ENCODE measurements around the gene RABIF.

The RABIF gene

DNA sequence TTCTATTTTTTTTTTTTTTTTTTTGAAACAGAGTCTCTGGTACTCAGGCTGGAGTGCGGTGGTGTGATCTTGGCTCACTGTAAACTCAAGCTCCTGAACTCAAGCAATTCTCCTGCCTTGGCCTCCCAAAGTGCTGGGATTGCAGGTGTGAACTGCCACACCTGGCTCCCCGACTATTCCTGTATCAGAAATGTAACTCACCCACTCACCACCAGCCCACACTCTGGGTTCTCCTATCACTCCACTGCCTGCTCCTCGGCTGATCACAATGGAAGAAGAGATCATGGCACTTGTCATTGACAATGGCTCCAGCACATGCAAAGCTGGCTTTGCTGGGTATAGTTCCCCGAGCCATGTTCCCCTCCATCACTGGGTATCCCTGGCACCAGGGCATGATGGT is 15.9 kb downstream of the RABIF start:
- no peak for DNase-seq (ENCODE audit: low read depth)

DNA sequence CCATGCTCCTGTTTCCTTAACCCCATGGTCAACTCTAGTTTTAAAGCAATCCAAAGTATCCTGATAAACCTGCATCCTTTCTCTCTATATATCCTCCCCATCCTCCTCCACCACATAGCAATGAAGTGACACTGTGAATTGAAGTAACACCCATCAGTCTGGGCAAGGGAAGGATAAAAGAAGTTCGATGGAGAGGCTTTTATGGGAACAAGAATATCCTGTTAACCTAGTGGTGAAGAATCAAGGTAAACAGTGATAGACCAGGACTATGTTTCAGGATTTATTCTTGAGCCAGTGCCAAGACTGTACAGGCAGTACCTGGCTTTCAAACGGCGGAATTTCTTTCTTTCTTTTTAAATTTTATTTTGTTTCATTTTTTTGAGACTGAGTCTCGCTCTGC is 17.6 kb downstream of the RABIF start:
- no peak for DNase-seq (ENCODE audit: low read depth)

DNA sequence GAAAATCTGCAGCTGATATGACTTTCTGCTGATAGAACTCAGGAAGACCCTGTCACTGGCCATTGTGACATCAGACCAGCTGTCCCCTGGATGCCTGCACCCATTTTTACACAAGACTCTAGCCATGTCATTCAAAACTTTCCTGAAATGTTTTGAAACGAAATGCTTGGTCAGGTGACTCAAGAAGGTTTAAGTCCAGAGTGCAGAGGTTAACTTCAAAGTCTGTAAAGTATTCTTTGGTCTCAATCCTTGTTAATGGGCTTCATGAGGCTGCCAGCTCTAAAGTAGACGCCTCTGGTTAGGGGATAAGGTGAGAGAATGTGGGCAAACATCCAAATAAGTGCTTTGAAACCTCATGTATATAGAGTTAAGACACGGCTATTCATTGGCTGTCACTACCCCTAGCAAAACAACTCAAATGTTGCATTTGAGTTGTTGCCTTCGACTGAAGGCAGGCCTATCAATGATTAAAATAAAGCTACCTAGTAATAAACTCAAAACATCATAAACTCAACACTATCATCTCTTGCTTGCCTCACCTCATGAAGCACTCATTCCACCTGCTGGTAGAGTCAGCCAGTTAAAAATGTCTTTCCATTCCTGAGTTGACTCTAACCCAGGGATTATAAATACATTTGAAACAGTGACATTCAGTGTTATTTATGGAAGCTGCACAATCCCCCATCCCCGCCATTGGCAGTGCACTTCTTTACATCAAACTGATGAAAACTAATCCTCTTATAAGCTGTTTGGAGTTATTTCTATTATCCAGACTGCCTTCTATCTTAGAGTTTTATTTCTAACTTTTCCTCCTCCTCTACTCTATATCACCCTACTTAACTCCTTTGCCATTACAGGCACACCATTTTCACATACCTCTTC is 26.0 kb downstream of the RABIF start:
- DNase-seq (ENCODE audit: low read depth), result no peak

DNA sequence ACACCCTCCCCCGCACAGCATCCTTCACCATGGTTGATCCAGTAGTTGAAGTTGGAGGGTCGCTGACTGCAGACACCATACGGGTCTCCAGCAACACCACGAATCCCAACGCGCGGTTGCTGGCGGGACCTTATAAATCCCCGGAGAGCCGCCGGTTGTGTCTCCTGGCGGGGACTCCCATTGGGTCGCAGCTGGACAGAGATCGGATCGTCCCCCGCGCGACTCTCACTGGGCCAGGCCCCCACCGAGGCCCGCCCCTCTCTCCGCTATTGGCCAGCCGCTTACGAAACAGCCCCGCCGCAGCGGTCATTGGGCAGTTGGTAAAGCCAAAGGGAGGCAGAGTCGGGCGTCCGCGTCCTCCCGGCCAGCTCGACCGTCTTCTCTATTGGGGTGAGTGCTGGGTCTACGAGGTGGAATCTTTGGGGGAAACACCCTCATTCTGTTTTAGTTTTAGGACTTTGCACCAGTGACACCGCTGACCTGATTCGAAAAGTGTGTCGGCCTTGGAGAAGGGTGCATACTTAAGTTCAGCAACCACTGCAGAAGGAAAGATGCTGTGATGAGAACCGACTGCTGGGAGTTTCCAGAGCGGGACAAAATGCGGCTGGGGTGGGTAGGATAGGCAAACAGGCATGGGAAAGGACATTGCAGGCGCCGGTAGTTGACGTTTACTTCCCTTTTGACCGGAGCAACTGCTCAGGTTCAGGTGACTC is 27.4 kb downstream of the RABIF start:
- peak; percentile 8 for DNase-seq (ENCODE audit: low read depth)

DNA sequence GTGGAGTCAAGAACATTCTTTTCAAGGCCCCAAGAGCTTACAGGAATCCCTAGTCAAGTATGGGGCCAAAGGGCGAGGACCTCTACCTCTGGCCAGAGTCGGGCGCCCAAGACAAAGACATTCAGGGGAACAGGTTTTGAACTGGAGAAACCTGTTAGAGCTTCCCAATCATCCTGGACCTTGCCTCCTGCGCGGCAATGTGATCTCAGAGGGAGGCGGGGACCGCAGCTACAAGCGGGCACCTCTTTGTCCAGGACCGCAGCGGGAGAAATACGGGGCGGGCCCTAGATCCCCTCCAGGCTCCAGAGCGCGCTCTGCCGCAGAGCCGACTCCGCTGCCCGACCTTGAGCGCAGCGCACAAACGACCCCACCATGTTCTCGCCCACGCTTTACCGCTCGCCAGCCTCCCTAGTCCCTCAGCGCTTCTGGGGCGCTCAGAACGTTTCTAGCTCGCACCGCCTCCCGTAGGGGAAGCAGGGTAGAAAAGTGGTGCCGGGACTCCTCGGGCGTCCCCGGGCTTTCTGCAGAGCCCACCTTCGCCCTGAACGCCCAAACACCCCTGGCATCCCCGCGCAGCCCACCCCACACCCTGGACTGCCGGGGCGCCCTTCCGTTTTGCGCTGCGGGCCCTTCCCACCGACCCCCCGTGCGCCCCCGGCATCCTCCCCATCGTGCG is 28.1 kb downstream of the RABIF start:
- DNase-seq (ENCODE audit: low read depth), result peak; percentile 6

DNA sequence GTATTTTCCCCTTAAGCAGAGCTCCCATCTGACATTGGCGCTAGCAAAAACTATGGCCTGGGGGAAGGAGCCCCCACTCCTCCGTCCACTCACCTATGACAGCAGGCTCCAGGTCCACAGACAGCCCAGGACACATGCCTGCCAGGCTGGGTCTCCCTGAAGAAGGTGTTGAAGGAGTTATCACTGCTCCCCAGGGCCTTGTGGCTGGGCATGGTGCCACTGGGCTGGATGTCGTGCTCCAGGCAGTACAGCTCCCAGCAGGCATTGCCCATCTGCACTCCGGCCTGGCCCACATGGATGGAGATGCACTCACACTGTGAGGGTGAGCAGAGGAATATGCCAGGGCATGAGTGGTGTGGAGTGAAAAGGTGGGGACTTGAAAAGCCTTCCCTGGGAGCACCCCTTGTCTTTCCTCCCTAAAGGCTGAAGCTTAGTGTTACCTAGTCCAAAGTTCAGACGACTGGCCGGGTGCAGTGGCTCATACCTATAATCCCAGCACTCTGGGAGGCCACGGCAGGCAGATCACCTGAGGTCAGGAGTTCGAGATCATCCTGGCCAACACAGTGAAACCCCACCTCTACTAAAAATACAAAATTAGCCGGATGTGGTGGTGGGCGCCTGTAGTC is 30.0 kb downstream of the RABIF start:
- no peak for DNase-seq (ENCODE audit: low read depth)

DNA sequence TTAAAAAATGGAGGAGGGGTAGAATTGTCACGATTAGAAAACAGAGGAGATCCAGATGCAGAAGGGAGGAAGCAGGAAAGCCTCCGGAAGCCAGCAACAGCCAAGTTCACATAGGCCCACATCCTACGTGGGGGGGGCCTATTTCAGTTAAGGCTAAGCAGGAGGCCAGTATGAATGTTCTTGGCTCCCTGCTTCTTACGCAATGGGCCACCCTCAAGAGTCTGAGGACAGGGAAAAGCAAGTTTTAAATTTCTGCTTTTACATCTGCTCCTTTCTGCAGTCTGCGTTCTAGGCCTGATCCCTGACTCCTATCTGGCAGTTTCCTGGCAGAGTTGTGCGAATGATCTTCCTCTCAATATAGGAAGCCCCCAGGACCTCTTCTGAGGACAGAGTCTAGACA is 30.6 kb downstream of the RABIF start:
- DNase-seq (ENCODE audit: low read depth), result no peak

DNA sequence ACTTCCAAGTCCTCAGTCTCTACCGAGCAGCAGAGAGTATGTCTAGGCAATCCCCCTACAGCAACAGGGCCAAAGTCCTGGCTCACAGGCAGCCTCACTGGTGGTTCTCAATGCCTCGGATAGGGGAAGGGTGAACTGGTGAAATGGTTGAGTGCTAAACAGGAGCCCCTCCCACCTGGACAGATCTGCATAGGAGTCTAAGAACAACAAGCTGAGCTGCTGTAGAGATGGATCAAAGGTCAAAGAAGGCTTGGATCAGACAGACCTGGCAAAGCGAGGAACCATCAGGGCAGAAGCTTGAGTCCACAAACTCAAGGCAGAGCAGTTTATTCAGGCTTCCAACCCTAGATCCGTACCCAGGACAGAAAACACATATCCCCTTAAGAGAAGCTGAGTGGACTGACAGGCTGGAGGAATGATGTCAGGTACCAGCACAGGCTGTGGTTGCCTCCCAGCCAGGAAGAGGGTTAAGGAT is 31.8 kb downstream of the RABIF start:
- DNase-seq (ENCODE audit: low read depth), result no peak

DNA sequence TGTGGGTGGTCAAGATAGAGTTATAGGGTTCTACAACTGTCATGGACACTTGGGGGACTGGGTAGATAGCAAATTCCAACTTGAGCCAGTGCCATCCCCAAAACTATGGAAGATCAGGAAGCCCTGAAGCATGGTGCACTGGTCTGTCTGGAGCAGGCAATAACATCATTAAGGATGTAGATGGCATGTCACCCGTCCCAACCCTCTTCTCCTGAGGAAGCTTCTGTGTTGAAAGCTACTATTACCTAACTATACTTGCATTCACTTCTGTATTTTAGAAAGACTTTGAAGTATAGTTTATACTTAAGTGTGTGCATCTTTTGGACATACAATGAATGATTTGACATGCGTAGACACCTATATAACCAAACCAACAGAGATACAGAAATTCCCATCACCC is 32.9 kb downstream of the RABIF start:
- no peak for DNase-seq (ENCODE audit: low read depth)

DNA sequence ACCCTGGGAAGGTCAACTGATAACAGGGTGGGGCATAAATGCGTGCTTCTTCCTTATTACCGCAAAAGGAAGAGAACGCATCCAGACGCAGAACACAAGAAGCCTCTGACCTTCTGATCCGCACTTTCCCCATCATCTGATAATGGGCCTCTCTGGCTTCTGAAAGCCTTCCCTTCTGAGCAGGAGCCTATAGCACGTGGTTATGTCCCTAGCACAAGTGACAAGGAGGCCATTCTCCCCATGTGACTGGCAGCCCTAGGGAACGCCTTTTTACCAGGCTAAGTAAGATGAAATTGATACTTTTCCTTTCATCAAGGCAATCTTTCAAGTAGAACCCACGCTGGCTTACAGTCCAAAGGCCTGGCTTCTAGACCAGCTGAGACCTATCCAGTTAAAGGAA is 34.2 kb downstream of the RABIF start:
- DNase-seq (ENCODE audit: low read depth), result no peak

DNA sequence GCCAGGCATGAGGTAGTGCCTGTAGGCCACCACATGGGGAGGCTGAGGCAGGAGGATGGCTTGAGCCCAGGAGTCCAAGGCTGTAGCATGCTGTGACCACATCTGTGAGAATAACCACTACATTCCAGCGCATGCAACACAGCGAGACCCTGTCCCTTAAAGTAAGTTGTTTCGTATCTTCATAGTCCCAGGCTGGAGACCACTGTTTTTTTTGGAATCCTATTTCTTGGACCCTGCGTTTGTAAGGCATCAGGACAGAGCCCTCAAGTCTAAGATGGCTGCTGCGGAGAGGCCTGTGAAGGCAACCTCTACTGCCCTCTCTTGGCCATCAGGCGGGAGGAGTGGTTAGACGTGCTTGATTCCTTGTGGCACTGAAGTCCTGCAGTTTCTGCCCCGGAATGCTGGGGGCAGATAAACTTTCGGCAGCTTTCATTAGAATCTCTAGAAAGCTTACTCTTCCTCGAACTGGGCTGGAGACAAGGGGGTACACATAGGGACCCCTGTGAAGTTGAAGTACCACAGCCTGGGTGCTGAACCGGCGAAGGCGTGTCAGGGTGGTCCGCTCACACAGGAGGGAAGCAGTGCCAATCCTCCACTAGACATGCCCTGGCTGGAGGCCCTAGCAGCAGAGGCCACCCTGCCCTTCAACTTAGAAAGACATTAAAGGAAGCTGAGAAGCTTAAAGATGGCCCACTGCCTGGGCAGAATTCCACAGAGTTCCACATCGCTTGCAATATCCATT is 36.6 kb downstream of the RABIF start:
- DNase-seq (ENCODE audit: low read depth), result peak; percentile 1

DNA sequence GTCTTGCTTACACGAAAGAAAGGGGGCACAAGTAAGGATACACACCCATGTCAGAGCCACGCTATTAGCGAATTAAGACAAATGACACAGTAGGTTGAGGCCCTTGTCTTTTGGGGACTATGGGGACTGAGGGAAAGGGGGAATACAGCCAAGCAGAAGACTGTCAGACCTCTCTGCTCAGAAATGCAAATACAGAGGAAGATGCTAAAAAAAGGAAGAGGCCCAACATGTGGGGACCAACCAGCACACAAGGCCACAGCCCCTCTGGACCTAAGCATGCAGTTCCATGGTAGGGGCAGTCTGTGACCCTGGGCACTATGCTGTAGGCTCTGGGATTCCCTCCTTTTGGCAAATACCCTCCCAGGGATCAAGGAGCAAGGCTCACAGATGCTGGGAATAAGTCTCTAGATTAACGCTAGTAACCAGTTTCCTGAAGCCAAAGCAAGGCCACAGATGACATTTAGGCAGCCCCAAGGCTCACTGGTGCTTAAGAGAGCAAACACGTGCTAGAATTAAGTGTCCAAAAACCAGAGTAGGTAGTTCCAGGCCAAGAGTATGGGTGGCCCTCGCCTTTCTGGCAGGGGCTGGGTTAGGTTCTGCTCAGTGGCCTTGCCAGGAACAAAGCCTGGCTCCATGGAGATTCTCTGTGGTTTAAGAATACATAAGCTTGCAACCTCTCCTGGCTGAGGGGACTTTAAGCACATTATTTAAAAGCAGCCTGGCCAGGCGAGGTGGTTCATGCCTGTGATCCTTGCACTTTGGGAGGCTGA is 38.2 kb downstream of the RABIF start:
- no peak for DNase-seq (ENCODE audit: low read depth)

DNA sequence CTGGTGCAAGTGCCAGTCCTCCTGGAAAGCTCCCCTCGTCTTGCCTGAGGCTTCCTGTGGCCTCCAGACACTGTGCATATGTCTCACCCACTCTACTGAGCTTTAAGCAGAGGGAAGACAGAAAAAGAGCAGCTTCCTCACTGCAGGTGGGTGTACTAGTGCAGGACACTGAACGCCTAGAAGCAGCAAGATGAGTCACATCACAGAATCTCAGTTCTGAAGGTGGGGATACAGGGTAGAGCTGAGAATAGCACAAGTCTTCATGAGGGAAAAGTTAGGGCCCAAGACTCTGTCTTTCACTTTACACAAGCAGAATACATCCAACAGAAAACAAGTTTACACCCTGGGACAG is 40.8 kb downstream of the RABIF start:
- no peak for DNase-seq (ENCODE audit: low read depth)

DNA sequence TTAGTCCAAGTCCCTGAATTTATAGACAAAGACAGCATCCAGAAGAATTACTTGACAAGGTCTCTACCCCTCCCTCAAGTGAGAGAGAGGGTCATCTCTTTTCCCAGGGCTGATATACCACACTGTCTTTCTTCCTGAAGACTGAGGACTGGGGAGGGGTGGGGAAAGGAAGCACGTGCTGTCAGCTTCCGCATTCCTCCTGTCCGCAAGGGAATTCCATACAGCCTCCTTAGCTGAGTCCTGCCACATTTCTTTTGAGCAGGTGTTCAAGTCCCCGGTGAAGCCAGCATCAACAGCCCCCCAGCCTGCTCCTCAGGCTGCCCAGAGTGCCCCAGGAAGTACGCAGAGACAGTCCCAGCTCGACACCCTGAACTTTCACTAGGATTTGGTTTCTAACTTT is 44.0 kb downstream of the RABIF start:
- DNase-seq (ENCODE audit: low read depth), result no peak

DNA sequence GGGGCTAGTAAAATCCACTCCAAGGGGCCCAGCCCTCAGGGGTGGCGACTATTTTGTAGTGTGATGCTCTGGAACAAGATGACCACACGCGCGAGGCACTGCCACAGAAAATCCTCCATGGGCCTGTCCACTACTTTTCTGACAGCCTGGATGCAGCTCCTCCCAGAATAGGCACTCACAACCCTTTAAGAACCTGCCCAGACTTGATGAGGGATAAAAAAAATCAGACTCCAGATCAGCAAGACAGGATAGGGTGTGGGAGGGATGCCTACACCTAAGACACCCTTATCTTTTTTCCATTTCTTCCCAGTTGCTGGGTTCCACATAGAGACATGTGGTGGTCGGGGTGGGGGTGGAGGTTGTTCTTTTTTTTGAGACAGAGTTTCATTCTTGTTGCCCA is 44.7 kb downstream of the RABIF start:
- no peak for DNase-seq (ENCODE audit: low read depth)

DNA sequence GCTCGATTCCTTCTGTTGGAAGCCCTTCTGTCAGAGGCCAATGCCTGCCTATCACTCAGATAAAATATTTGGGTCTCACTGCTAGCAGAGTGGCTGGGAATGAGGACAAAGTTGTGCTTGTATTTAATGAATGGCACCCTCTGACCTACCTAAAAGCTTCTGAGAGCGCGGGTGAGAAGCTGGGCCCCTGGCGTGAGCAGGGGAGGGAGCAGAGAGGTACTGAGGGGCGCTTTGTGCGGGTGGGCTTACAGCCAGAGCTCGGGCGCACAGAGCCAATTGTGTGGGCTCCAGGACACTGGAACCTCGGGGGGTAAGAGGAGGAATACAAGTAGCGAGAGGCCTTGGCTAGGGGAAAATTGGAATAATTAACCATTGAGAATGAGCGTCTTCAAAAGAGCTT is 45.9 kb downstream of the RABIF start:
- no peak for DNase-seq (ENCODE audit: low read depth)

DNA sequence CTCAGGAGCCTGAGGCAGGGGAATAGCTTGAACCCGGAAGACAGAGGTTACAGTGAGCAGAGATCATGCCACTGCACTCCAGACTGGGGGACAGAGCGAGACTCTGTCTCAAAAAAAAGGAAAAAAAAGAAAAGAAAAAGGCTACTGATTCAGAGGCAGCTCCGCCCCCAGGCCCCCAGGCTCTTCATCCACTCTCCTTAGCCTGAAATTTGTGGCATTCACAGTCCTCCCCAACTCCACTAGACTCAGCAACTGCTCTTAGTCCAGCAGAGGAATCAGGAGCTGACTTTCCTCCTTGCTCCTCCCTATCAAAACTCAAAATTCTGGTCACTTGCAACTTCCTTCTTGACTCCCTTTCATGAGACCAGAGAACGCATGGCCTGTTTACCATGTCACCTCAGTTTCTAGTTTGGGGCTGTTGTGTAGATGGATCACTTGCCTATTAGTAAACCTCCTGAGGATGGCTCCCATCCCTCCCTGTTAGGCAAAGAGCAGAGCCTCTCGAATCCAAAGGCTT is 51.1 kb downstream of the RABIF start:
- no peak for DNase-seq (ENCODE audit: low read depth)

DNA sequence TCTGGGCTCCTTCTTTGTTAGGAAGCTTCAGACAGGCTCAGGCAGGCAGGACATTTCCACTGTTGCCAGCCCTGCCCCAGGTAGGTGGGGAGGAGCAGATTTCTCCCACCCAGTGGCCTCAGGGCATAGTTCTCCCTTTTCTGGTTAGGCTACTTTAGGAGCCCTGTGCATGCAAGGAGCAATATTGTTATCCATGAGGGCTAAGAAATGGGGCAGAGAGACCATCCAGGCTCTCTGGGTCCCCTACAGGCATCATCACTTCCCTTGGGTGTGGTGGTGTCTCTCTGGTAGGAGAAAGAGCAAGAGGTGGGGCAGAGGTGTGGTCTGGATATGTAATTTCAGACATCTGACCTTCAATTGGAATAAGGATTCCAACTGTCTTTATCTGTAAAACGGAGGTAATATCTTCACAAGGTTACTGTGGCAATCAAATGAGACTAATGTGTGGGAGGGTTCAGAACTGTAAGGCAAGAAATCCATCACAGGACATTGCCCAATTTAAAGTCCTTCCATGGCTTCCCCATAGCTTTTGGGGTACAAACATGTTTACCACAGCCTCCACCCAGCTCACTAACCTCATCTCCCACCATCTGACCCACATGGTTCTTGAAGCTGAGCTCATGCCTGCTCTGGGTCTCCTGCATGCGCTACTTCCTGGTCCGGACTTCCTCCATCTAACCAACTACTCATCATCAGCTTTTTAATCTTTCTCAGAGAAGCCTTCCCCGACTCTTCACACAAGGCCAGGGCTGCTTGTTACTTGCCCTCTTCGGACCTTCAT is 52.1 kb downstream of the RABIF start:
- DNase-seq (ENCODE audit: low read depth), result no peak

DNA sequence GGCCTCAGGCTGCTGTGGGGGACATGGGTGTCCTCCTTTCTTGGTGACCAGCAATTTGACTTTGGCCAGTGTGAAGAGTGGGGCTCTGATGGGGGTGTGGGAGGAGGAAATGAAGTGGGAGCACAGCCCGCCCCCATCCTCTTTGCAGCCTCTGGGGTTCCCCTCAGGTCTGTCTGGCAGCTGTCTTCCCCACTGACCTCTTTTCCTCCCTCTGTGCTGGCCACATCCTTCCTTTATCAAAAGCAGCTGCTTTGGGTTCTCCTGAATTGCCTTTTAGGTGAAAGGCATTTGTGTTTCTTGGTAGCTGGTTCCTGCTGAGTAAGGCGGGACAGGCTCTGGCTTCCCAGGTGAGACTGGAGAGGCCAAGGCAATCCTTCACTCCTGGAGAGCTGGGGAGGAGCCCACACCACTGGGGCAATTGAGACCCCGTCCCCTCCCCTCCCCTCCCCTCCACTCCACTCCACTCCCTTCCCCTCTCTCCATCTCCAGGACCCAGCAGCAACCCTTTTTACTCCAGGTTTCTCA is 53.3 kb downstream of the RABIF start:
- no peak for DNase-seq (ENCODE audit: low read depth)

Data from stimulated activated CD8-positive, alpha-beta memory T cell treated with anti-CD3 and anti-CD28 coated beads, Interleukin-7, amount 100 ng/mL, for 24 hours (primary cell).